Measurements from ENCODE around the gene TENM3. TPM values are rescaled to one million over a fixed set of nuclear protein-coding genes. Genes with fewer than 3 reads are reported as not detected.

Gene TENM3
- total and polyA plus RNA-seq, 2 donors from 2014 or later: 0.58 to 6.8 TPM

- FAIRE-seq (no peak), DNase-seq (peak in 2 of 5 donors; percentile 32 to 48)
- Histone ChIP-seq H3K9ac (ENCODE audit: low read length in 3 of 3) (no peak overlapping the region), H3K27me3 (ENCODE audit: control insufficient read depth, insufficient read depth, low read length) (no peaks in the 10 kb centered on the region), H3K36me3 (ENCODE audit: control insufficient read depth in 2 of 3, insufficient read depth in 3 of 3, low read length in 3 of 3) (no peaks in the 10 kb centered on the region), H3K27ac (ENCODE audit: low read depth in 2 of 2, low read length in 2 of 2) (no peak overlapping the region), H3K9me3 (ENCODE audit: control insufficient read depth in 2 of 3, insufficient read depth in 1 of 3, low read length in 3 of 3) (no peaks in the 10 kb centered on the region), H3K4me3 (ENCODE audit: low read length in 3 of 3) (no peak overlapping the region), H3K4me1 (ENCODE audit: control insufficient read depth in 2 of 3, insufficient read depth in 2 of 3, low read depth in 1 of 3, low read length in 3 of 3) (no peaks in the 10 kb centered on the region)
- TF ChIP-seq CTCF (IDR thresholded peaks at IDR 0.05; ENCODE audit: borderline replicate concordance, extremely low read depth, insufficient read depth): no peak
- intact Hi-C loops (cut with DNase I): no loop called here
Observed at GRCh38 chr4:182795446-182796238, 552.4 kb downstream of the TENM3 start.

GRCh38 chr4:182799515-182800215 lies 556.5 kb downstream of the TENM3 start:
- no peaks in the 10 kb centered on the region for H3K9me3 ChIP-seq (ENCODE audit: control insufficient read depth in 2 of 3, insufficient read depth in 1 of 3, low read length in 3 of 3)
- H3K27ac ChIP-seq (ENCODE audit: low read depth in 2 of 2, low read length in 2 of 2): no peak overlapping the region
- H3K36me3 ChIP-seq (ENCODE audit: control insufficient read depth in 2 of 3, insufficient read depth in 3 of 3, low read length in 3 of 3): no peaks in the 10 kb centered on the region
- H3K27me3 ChIP-seq (ENCODE audit: control insufficient read depth, insufficient read depth, low read length): no peaks in the 10 kb centered on the region
- no peaks in the 10 kb centered on the region for H3K4me1 ChIP-seq (ENCODE audit: control insufficient read depth in 2 of 3, insufficient read depth in 2 of 3, low read depth in 1 of 3, low read length in 3 of 3)
- no peak for DNase-seq
- intact Hi-C loops (cut with DNase I): loop anchor here (10.0 kb wide), 1 partner anchor 1655 kb away; no protein-coding TSS in a partner anchor
- no peak for FAIRE-seq
- no peak overlapping the region for H3K4me3 ChIP-seq (ENCODE audit: low read length in 3 of 3)
- no peak overlapping the region for H3K9ac ChIP-seq (ENCODE audit: low read length in 3 of 3)
- TF ChIP-seq CTCF (IDR thresholded peaks at IDR 0.05; ENCODE audit: borderline replicate concordance, extremely low read depth, insufficient read depth): no peak

GRCh38 chr4:182800216-182800515 lies 557.0 kb downstream of the TENM3 start:
- Histone ChIP-seq H3K27ac (ENCODE audit: low read depth in 2 of 2, low read length in 2 of 2) (no peak overlapping the region), H3K4me1 (ENCODE audit: control insufficient read depth in 2 of 3, insufficient read depth in 2 of 3, low read depth in 1 of 3, low read length in 3 of 3) (no peaks in the 10 kb centered on the region), H3K9ac (ENCODE audit: low read length in 3 of 3) (no peak overlapping the region), H3K36me3 (ENCODE audit: control insufficient read depth in 2 of 3, insufficient read depth in 3 of 3, low read length in 3 of 3) (no peaks in the 10 kb centered on the region), H3K9me3 (ENCODE audit: control insufficient read depth in 2 of 3, insufficient read depth in 1 of 3, low read length in 3 of 3) (no peaks in the 10 kb centered on the region), H3K27me3 (ENCODE audit: control insufficient read depth, insufficient read depth, low read length) (no peaks in the 10 kb centered on the region), H3K4me3 (ENCODE audit: low read length in 3 of 3) (no peak overlapping the region)
- no peak for TF ChIP-seq CTCF (IDR thresholded peaks at IDR 0.05; ENCODE audit: borderline replicate concordance, extremely low read depth, insufficient read depth)
- FAIRE-seq (no peak), DNase-seq (no peak)
- intact Hi-C loops (cut with DNase I): loop anchor here (10.0 kb wide), 1 partner anchor 1655 kb away; no protein-coding TSS in a partner anchor
